Measurements from ENCODE around the gene NEDD4L.

Gene NEDD4L

DNA sequence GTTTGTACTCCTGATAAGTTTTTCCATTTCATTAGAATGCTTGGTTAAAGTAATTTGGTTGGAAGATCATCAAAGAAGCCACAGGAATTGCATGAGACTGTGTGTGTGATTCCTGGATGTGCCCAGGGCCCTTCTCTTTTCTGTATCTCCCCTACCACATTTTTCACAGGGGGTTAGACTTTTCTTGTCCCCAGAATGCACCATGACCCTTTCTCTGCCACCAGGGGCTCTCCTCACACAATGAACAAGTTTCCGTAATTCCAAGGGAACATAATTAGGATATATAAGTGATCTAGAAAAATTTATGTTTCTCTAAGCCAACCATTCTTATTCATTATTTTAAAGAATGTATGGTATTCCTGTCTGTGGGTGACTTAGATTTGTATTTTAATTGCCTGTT lies 291.8 kb downstream of the NEDD4L start:
- no peak for DNase-seq

DNA sequence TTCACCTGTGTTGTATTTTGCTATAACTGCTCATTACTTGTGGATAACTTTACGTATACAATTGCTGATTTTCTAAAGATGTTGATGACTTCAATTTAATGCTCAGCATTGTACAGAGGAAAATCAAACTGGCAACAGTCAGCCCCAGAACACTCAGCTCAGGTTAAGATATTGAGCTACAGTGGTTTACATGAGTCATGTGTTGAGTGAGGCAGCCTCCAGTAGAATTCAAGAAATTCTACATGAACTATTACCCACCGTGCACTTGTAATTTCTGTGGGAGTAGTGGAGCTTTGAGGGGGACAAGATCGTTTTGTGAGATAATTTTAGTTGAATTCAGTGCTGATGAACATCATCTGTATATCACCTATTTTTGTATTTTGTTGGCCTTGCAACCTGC lies 292.6 kb downstream of the NEDD4L start:
- DNase-seq: no peak

DNA sequence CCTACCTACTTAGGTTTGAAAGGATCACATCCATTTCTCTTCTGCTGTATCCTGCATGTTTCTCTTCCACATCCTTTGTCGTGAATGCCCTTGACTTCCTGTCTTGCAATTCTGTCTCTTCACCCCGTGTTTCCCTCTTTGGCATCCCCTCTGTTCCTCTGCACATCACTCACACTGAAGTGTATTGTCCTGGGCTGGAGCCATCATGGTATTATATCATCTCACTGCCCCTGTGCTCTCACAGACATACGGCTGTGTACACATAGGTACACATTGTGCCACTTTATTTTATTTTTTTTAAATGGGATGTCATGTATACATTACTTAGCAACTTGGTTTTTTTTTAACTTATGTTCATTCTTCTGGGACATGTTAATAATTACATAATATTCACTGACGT lies 293.3 kb downstream of the NEDD4L start:
- DNase-seq: no peak

DNA sequence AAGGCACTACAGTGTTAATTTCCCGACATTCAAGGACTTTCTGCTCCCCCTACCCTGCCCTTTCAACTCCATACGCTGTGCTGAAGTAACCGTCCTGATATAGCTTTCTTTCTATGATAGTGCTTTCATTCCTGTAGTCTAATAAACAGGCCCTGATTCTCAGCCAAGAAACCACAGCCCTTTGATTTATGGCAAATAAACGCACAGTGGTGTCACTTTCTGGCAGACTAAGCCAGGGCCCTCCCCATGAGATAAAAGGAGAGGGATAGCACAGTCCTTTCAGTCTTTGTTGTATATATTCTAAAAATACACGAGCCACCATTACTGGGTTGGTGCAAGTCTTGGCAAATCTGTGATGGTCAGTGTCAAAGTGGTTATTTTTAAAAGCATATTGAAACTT lies 293.7 kb downstream of the NEDD4L start:
- DNase-seq: no peak

DNA sequence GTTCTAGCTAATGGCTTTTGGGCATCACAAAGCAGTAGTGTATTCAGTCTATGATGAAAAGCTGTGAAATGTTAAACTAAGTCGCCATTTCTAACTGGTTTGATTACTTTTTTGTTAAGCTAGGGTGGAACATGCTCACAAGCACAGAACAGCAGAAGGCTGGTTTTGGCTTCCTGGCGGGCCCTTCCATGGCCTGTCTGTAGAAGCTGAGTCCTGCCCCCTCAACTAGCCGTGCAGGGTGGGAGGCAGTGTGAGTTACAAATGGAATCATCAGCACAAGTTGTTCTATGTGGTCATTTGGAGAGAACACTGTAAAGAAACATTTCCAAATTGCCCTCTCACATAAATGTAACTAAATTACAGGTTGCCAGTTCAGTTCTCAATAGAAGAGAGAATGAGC lies 294.1 kb downstream of the NEDD4L start:
- DNase-seq: no peak

DNA sequence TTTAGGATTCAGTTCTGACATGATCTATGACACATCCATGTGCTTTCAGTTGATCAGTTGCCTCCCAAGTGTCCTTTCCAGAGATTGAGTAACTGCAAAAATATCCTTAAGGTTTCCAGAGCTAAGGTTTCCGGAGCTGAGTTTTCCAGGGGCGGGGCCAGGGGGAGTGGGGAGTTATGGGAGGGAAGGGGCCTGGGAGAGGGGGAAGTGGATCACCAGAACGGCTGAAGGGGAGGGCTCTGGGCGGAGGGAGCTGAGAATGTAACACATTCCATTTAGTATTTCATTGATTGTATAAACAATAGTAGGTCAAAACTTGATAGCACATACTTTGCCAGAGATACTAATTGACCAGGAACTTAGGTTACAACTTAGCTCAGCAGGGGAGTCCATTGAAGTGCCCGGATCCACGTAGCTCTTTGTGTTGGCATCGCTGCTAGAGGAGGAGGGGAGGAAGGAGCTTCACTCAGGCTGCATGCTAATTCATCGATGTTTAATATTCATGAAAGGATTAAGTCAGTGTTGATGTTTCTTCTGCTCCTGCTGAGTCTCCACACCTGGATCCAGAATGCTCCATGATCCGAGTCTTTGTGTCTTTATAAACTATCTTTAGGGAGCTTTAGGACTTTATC lies 295.1 kb downstream of the NEDD4L start:
- no peak for DNase-seq

DNA sequence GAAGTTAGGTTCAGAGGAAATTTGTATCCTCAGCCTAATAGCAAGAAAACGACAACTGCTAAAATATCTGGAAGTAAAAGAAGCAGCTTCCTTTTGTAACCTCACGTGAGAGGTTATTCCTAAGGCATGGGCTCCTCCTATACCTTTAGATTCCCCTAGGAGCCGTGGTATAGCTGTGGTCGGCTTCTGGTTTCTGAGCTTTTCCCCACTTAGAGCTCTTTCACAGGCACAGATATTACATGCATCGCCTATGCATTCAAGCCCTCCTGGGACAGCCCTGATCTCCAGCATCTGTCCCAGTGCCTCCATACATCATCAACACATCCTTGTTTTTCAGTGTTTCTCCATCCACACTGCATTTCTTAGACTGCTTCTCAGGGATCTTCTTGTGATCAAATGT lies 295.9 kb downstream of the NEDD4L start:
- no peak for DNase-seq

DNA sequence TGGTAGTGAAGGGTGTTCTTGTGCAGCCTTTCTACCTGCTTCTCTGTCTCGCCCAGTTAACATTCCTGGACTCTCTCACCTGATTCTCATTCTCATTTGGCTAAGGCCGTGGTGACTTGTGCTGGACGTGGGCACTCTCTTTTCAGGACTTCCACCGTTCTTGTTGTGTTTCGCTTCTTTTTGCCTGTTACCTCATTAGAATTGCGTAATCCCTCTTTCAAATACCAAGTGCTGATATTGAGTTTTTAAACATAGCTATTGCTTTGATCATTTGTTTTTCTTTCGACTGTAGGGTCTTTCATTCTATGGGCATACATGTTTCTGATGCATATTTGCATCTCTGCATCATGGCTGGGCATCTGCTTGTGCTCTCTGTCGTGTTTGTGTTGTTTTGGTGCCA lies 297.9 kb downstream of the NEDD4L start:
- DNase-seq: no peak

DNA sequence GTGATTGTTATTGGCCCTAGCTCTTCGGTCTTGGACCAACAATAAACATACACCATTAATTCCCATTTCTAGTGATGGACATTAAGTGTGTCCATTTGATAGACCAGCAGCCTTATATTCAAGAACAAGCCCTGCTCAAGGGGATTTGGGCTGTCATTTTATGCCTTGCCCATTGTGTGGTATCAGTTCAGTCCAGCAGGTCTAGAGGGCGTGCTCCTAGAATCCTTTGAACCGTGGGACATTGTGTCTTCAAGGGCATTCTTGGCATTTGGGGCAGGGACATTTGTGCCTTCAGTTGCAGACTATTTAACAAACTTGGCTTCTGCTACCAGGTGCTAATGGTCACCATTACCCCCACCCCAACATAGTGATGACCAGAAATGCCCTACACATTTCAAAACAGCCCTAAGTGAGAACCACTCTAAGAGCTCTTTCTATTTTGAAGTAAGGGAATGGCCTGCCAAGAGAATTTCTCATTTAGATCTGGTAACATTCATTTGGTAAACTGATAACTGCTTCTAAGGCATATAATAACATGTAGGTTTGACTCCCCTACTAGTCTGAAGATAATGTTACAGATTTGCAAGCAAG lies 300.1 kb downstream of the NEDD4L start:
- DNase-seq: no peak

DNA sequence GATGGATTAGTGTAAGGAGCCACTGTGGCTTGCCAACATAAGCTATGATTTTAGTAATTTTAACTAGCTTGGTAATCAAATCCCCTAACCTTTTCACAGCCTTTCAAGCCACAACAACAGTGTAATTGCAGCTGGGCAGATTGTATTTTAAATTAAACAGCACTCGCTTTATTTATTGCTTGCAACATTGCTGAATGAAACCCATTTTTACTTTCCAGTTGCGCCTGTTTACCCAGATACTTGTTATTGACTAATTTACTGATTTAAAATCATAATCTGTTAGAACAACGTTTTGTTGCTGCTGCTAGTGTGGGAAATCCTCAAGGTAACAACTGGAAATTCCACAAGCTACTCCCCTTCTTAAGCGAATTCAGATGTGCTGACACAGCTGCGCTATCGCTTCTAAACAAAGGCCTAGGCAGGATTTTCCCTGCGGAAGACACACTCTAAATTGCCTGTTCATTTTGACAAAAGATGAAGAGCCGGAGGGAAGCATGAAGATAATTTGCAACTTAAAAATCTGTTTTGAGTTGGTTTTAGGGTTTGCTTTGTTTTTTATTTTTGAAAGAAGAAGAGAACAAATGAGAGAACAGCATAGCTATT lies 300.9 kb downstream of the NEDD4L start:
- DNase-seq: no peak

DNA sequence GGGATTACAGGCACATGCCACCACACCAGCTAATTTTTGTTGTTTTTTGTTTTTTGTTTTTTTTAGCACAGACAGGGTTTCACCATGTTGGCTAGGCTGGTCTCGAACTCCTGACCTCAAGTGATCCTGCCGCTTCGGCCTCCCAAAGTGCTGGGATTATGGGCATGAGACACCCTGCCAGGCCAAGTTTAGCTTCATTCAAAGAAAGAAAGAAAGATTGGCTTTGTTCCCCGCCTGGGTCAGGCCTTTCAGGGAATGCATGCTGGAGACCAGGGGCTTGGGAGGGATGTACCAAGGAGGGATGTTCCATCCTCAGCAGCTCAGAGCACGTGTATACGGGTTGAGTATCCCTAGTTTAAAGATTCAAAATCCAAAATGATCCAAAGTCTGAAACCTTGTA lies 301.8 kb downstream of the NEDD4L start:
- DNase-seq: no peak

DNA sequence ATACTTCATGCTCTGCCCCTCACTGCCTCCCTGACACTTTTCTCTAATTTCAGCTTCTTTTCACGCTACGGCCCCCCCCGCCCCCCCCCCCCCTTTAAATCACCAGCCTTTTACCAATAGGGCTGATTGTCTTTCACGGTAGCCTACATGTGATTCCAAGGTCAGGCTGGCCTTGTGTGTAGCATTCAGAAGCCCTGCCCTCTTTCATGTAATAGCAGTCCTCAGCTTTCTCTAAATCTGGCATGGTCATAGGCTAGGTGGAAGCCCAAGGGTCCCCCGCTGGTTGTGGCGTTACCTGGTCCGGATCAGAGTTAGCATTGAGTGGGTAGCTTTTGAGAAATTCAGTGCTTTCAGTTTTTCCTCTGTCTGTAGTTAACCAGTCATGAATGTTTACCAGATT lies 303.1 kb downstream of the NEDD4L start:
- DNase-seq: no peak

DNA sequence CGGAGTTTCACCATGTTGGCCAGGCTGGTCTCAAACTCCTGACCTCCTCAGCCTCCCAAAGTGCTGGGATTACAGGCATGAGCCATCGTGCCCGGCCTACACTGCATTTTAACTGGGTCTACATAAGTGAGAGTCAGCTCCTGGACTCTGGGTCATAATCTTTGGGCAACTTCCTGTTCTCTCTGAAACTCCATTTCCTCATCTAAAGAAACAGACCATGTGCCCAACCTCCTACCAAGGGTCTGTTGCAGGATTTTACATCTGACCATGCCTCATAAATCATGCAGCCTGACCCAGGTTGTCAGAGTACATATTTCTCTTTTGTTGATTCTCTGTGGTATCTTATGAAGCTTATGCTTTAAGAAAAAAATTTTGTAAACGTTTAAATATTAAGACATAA lies 304.5 kb downstream of the NEDD4L start:
- DNase-seq: no peak

DNA sequence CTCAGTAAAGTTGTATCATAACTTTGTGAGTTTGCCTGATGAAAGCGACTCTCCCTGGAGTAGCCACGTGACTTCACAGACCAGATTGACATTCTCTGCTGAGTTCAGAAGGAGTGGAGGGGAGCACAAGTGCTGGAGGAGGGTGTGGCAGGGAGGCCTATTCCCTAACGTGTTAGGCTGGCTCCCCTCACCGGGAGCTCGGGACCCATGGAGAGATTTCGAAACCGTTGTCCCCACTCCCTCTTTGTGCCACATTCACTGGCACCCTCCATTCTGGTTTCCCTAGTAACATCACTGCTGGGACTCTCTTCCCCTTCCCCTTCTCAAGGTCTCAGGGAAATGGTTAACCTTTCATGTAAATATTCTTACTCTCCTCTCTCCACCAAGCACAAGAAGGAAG lies 304.9 kb downstream of the NEDD4L start:
- DNase-seq: no peak

DNA sequence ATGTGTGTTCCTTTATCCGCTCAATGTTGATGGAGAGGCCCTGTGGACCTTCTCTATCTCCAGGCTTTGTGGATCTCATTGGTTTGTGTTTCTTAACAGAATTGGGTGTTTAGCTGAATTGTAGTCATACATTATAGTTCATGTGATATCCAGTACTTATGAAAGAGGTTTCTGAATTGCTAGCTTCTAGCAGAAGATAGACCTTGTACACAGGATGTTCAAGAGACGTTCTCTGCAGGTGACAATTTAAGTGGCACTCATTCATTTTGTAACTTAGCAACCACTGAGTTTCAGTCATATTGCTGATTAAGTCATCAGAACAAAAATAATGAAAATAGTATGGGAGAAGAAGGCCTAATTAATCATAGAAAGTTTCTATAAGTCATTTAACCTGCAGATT lies 305.6 kb downstream of the NEDD4L start:
- no peak for DNase-seq

DNA sequence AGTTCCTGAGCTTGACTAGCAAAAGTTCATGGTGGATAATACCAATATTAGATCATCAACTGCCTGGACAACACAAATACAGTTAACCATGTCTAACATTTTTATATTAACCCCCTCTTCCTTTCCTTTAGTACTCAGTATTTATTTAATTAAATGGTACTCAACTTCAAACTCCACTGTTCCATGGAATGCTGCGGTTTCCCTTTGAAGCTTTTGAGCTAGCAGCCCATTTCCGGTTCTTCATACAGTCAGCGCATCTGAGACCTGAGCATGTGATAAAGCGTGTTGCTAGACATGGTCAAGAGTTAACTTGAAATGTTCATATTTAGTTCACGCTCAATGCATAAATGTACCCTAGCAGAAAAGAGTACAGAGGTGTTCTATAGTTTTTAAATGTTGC lies 306.5 kb downstream of the NEDD4L start:
- DNase-seq: no peak

DNA sequence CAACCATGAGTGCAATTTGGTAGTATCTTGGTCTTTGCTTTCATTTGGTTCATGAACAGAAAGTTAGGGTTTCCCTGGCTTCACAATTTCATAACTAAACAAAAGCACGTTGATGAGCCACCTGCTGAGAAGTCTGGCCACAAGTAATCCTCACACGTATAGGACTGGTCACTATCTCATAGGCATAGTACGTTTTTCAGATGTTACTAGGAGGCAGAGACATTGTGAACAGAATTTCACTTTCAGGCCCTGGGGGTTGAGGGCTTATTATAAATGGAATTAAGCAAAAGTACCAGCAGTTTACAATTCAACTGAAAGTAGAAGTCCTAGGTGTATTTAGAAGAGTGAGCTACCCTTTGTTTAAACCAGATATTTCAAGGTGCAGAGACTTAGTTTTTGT lies 307.8 kb downstream of the NEDD4L start:
- no peak for DNase-seq

DNA sequence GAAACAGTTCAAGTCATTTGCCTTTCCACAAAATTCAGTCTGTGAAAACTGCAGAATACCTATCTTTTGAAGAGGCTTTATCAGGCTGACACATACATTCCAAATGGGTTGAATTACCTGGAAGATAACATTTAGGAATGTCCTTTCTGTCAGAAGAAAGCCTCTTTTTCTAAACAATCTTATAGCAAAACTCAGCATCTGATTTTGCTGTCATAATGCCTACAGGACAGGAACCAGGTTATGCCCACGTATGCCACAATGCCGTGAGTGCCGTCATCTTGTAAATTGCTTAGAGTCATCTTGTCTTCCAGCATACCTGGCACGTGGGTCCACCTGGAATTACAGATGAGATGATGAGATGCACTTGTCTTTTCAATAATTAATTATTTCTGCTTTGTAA lies 309.6 kb downstream of the NEDD4L start:
- DNase-seq: no peak

DNA sequence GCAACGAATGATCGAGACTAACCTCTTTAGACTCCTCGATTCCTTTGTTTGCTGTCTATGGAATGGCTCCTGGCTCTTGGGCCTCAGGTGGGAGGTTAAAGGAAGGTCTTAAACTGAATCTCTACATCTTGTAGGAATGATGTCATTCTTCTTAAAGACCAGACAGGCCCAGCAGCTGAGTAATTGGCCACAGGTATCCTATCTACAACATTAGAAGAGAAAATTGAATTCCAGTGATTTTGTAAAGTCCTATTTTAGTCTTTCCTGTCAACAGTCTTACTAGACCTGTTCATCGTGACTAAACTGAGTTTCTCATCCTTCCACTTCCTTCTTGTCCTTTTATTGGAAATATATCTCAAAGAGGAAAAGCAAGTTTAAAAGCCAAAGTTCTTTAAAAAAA lies 310.0 kb downstream of the NEDD4L start:
- no peak for DNase-seq

DNA sequence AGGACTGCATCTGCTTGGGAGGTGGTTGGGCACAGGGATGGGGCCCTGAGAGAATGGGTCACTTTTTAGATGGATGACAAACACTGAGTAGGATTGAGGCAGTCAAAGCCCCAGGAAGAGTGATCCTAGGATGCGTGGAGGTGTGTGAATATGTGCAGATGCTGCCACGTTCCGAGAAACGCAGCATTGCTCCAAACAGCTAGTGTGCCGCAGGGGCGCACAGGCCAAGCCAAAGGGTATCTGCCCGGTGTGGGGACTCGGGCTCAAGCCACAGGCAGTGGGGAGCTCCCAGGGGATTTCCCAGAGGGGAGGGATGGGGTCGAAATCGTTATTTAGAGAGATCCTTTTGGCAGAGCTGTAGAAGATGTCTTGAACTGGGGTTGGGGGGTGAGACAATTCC lies 310.8 kb downstream of the NEDD4L start:
- DNase-seq: no peak

DNA sequence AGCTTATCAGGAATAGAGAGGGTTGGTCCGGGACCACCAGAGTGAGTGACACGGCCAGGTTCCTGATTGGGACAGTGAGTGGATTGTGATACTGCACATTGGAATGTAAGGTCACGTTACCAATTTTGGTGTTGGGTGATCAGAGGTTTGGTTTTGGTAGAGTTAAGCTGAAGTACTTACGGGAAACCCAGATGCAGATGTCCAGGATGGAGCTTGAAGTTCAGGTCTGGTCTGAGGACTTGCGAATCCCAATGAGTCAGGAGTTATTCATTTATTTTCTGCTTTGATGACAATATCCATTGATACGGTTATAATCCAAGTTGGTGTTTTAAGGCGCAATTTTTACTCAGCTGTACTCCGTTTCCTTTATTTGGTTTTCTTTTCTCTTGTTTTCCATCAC lies 311.2 kb downstream of the NEDD4L start:
- DNase-seq: no peak

DNA sequence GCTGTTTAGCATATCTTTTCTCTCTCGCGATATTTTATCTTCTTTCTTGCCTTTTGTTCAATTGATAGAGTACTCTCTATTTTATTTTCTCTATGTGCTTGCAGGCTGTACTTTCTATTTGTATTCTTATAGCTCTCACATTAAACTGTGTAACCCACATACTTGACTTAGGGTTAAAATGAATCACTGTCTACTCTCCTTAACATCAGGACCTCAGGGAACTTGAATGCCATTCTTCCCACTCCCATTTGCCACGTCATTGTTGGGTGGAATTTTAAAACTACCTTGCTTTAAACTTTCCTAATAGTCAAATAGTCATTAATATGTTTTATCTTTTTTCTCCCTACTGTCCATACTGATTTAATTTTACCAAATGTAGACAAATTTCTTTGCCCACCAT lies 315.2 kb downstream of the NEDD4L start:
- no peak for DNase-seq

DNA sequence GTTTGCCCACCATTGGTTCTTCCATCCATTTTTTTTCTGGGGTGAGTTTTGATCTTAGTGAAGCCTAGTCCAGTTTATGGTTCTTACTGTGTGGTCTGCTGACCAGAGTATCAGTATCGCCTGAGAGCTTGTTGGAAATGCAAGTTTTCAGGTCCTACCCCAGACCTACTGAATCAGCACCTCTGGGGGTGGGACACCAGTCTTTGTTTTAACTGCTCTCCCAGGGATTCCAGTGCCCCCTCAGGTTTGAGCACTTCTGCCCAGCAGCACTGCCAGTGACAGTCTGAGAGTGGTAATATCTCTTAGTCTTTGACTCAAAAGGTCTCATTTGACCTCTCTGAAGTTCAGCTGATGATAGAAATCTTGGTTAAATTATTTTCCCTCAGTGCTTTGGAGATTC lies 315.6 kb downstream of the NEDD4L start:
- DNase-seq: no peak

DNA sequence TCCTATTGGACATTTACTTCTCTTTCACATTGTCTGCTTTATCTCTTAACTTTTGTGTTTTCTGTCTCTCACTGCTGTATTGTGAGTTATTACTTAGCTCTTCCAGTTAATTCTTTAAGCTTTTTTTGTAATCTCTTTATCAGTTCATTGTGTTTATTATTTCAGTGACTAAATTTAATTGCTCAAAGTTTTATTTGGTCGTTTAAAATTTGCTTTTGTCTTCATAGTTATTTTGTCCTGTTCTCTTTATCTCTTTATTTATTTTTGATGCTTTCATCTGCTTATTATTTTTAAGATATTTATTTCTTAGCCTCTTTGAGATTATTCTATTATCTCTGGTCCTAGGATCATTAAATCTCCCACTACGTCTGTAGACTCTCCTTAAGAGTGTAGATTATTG lies 316.3 kb downstream of the NEDD4L start:
- DNase-seq: no peak

DNA sequence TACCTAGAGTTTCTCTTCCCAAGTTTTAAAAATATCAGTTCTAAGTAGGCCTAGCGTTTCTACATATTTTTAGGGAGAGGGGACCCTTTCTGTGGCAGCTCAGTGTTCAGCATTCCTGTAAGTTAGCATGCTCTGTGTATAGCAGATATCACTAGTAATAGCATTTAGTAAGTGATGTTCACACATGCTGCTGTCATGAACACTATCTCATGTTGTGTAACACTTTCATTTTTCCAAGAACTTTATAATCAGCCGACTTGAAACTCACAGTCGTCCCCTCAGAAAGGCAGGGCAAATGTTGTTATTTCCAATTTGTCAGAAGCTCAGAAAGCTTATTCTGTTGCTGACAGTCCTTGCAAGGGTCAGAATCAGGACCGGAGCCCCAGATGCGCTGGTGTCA lies 317.2 kb downstream of the NEDD4L start:
- no peak for DNase-seq
